Loucy (cell line): ENCODE measurements around the gene PEX5L.

Experiments
- H2AFZ ChIP-seq: fragments of 200-600 bp; sonication (generic); 2 replicates; pipeline ENCODE4 v1.6.0; 2016; ENCODE audit warnings: antibody characterized with exemption, mild to moderate bottlenecking, low read length, moderate library complexity
- H3F3A ChIP-seq: fragments of 200-600 bp; 2 replicates; pipeline ENCODE4 v1.6.0; 2016; ENCODE audit warnings: antibody characterized with exemption, low read depth, mild to moderate bottlenecking
- H3K27me3 ChIP-seq: fragments of 200-600 bp; sonication (generic); 2 replicates; pipeline ENCODE4 v1.6.1; 2014; ENCODE audit warnings: low read length, mild to moderate bottlenecking; ENCODE audit not compliant: insufficient read depth, poor library complexity, severe bottlenecking
- H3K36me3 ChIP-seq: fragments of 200-600 bp; sonication (generic); 2 replicates; pipeline ENCODE4 v1.6.1; 2016; ENCODE audit warnings: low read length; ENCODE audit not compliant: insufficient read depth
- H3K4me1 ChIP-seq: fragments of 200-600 bp; sonication (generic); 2 replicates; pipeline ENCODE4 v1.5.1; 2014; ENCODE audit warnings: low read length, mild to moderate bottlenecking; ENCODE audit not compliant: insufficient read depth, poor library complexity, severe bottlenecking
- H3K4me2 ChIP-seq: fragments of 200-600 bp; sonication (generic); 2 replicates; pipeline ENCODE4 v1.6.0; 2014; ENCODE audit warnings: antibody characterized with exemption, low read length, low read depth, mild to moderate bottlenecking; ENCODE audit not compliant: poor library complexity, severe bottlenecking
- H3K4me3 ChIP-seq: fragments of 200-600 bp; sonication (generic); 2 replicates; pipeline ENCODE4 v1.5.1; 2014; ENCODE audit warnings: low read length, mild to moderate bottlenecking, mixed read lengths; ENCODE audit not compliant: poor library complexity, severe bottlenecking
- H3K79me2 ChIP-seq: fragments of 200-600 bp; sonication (generic); 2 replicates; pipeline ENCODE4 v1.6.1; 2014; ENCODE audit warnings: low read length; ENCODE audit not compliant: insufficient read depth
- H3K9ac ChIP-seq: fragments of 200-600 bp; sonication (generic); 2 replicates; pipeline ENCODE4 v1.6.0; 2014; ENCODE audit warnings: mild to moderate bottlenecking, low read depth, low read length, moderate library complexity; ENCODE audit not compliant: poor library complexity, severe bottlenecking
- H3K9me2 ChIP-seq: fragments of 200-600 bp; sonication (generic); replicated peaks from 2 replicates; pipeline ENCODE4 v1.6.1; 2016; ENCODE audit warnings: low read depth, low read length, mixed read lengths
- H3K9me3 ChIP-seq: fragments of 200-600 bp; sonication (generic); 2 replicates; pipeline ENCODE4 v1.6.1; 2014; ENCODE audit warnings: mild to moderate bottlenecking, antibody characterized with exemption, low read length, low read depth; ENCODE audit not compliant: insufficient read depth
- H4K20me1 ChIP-seq: fragments of 200-600 bp; sonication (generic); 2 replicates; pipeline ENCODE4 v1.6.0; 2014; ENCODE audit warnings: antibody characterized with exemption, low read length, mild to moderate bottlenecking; ENCODE audit not compliant: insufficient read depth, poor library complexity, severe bottlenecking
- EZH2phosphoT487 ChIP-seq: fragments of 200-600 bp; IDR thresholded peaks from 2 replicates; pipeline ENCODE4 v1.6.1; 2018; ENCODE audit warnings: antibody characterized with exemption, mild to moderate bottlenecking, moderate library complexity, borderline replicate concordance
- TF ChIP-seq, protein P1 (sequence below): fragments of 200-600 bp; sonication (generic); conservative IDR thresholded peaks from 2 replicates; pipeline ENCODE4 v1.5.1; 2014; ENCODE audit warnings: mild to moderate bottlenecking, antibody characterized with exemption, low read length

Gene PEX5L

DNA sequence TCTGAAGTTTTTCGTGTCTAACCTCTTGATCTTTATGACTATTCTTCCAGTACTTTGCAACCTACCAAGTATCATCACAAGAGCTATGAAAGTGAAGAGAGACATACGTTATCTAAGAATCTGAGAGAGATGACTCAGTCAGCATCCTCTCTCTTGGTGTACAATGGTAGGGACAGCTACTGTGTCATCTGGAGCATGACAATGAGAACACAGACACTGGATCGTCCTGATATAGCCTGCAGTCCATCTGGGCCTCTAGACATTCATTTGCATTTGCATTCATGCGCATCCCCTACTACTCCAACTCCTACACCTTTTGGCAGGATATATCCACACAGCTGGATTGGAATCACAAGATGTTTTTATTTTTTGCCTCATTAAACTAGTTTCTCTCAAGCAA, 115.2 kb downstream of the PEX5L start:
- H3K4me2 ChIP-seq, result no peak overlapping the region

DNA sequence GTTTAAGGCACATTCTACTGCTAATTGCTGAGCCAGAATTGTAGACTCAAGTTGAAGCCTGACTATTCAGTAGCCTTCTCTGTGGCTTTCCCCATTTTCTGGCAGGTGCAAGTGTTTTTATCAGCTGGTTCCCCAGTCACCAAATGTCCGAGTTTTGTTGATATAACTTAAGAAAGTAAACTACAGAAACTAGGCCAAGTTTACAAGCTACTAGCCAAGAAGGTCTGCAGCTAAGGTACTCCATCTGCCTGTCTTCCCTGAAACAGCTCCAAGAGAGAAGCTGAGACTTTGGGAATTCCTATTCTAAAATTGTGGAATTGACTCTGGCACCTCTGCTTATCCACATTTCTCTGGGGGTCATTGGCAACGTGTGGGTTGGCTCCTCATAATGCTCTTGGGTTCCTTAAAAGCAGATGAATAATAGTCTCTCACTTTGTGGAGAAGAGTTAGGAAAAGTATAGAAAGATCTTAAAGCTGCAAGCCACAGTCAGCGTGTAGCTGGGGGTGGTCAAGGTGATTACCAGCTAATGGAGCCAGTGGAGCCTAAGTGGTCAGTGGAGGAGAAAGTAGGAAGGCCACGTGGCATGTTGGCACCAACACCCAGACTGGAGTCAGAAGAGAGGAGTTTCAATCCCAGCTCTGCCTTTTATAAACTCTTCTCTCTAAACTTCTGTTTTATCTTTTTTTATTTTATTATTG, 128.8 kb downstream of the PEX5L start:
- Histone ChIP-seq H3K27me3 (no peaks in the 10 kb centered on the region), H3K4me2 (no peak overlapping the region), H3K36me3 (no peaks in the 10 kb centered on the region), H2AFZ (no peak overlapping the region), H3K79me2 (no peaks in the 10 kb centered on the region), H3F3A (no peaks in the 10 kb centered on the region), H3K4me1 (peaks cover 2% of the 10 kb centered on the region), H3K4me3 (no peak overlapping the region), H3K9me2 (no peaks in the 10 kb centered on the region), H4K20me1 (no peaks in the 10 kb centered on the region), H3K9ac (no peak overlapping the region), H3K9me3 (no peaks in the 10 kb centered on the region)
- no peak for TF ChIP-seq EZH2phosphoT487
- TF ChIP-seq, protein P1, sequence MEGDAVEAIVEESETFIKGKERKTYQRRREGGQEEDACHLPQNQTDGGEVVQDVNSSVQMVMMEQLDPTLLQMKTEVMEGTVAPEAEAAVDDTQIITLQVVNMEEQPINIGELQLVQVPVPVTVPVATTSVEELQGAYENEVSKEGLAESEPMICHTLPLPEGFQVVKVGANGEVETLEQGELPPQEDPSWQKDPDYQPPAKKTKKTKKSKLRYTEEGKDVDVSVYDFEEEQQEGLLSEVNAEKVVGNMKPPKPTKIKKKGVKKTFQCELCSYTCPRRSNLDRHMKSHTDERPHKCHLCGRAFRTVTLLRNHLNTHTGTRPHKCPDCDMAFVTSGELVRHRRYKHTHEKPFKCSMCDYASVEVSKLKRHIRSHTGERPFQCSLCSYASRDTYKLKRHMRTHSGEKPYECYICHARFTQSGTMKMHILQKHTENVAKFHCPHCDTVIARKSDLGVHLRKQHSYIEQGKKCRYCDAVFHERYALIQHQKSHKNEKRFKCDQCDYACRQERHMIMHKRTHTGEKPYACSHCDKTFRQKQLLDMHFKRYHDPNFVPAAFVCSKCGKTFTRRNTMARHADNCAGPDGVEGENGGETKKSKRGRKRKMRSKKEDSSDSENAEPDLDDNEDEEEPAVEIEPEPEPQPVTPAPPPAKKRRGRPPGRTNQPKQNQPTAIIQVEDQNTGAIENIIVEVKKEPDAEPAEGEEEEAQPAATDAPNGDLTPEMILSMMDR, result no peak

More for the DNA sequence above, 115.2 kb downstream of the PEX5L start:
- peaks cover 38% of the 10 kb centered on the region for H3K4me1 ChIP-seq
- no peaks in the 10 kb centered on the region for H3K9me2 ChIP-seq
- H3K79me2 ChIP-seq, result no peaks in the 10 kb centered on the region
- H3F3A ChIP-seq, result no peaks in the 10 kb centered on the region
- H3K36me3 ChIP-seq, result no peaks in the 10 kb centered on the region
- H3K9ac ChIP-seq, result no peak overlapping the region
- H3K4me3 ChIP-seq, result no peak overlapping the region
- no peaks in the 10 kb centered on the region for H3K9me3 ChIP-seq
- no peaks in the 10 kb centered on the region for H4K20me1 ChIP-seq
- H3K27me3 ChIP-seq, result no peaks in the 10 kb centered on the region
- TF ChIP-seq EZH2phosphoT487, result no peak
- TF ChIP-seq, protein P1, result no peak
- H2AFZ ChIP-seq, result no peak overlapping the region

DNA sequence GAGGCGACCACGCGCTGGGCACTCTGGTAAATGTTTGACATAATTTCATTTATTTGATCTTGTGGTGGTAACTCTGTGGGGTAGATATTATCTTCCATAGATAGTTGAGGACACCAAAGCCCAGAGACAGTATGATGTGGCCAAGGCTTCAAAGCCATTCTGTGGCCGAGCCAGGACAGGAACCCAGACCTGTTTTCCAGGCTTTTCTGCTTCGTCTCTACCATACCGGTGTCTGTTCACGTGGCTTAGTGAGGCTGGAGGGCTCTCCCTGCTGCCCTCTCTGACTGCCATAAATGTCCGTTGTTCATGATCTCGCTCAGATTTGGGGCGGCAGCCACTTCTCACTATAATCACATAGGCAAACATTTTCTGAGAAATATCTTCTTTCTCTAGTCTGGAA, 134.7 kb downstream of the PEX5L start:
- Histone ChIP-seq H3K4me2 (no peak overlapping the region), H4K20me1 (no peaks in the 10 kb centered on the region), H3K9me2 (no peaks in the 10 kb centered on the region), H3K79me2 (no peaks in the 10 kb centered on the region), H3K27me3 (no peaks in the 10 kb centered on the region), H3K36me3 (no peaks in the 10 kb centered on the region), H2AFZ (no peak overlapping the region), H3K9ac (no peak overlapping the region), H3F3A (no peaks in the 10 kb centered on the region), H3K9me3 (no peaks in the 10 kb centered on the region), H3K4me1 (no peaks in the 10 kb centered on the region), H3K4me3 (no peak overlapping the region)
- no peak for TF ChIP-seq EZH2phosphoT487
- TF ChIP-seq, protein P1, result no peak
